Stimulated activated CD4-positive, alpha-beta T cell treated with anti-CD3 and anti-CD28 coated beads, Interleukin-1b, Interleukin-23, amount 100 ng/mL, for 48 hours (primary cell): Measurements from ENCODE around the gene UBXN1.
A peak's percentile ranks its signal among the peaks of the same experiment; 100 is the strongest.
"Not testable (repeated sequence)": the region's sequence is repeated elsewhere in the genome, so short reads cannot be mapped to it uniquely, and the experiment has no call there.

Experiments used
- DNase-seq: peaks from one replicate; pipeline ENCODE4 v3.0.0-alpha.2; 2020

UBXN1 gene

GRCh38 chr11:62708392-62708791 lies 29.5 kb upstream of the UBXN1 start:
- no peak for DNase-seq

- peak; percentile 19 for DNase-seq
These were observed 28.5 kb upstream of the UBXN1 start, which contains the start of the genes BSCL2 and GNG3 for GRCh38 chr11:62707277-62707861. Gene BSCL2, minus strand, starts transcription at chr11:62707424. Its CDS starts 229 bp downstream, at chr11:62707195. Gene GNG3, plus strand, starts transcription at chr11:62707676. Its CDS starts 620 bp downstream, at chr11:62708296.

- DNase-seq, result no peak
These were observed 28.0 kb upstream of the UBXN1 start for GRCh38 chr11:62706850-62707247.

- DNase-seq, result peak; percentile 93
These were observed 27.3 kb upstream of the UBXN1 start for GRCh38 chr11:62705880-62706849.

GRCh38 chr11:62705413-62705812 lies 26.5 kb upstream of the UBXN1 start:
- no peak for DNase-seq

GRCh38 chr11:62703921-62704320 lies 25.0 kb upstream of the UBXN1 start:
- DNase-seq, result not testable (repeated sequence)

GRCh38 chr11:62702246-62702645 lies 23.4 kb upstream of the UBXN1 start:
- DNase-seq, result no peak

- peak; percentile 65 for DNase-seq
These were observed 15.7 kb upstream of the UBXN1 start for GRCh38 chr11:62694455-62695167.

GRCh38 chr11:62693624-62694023 lies 14.8 kb upstream of the UBXN1 start:
- DNase-seq, result not testable (repeated sequence)

- no peak for DNase-seq
These were observed 10.7 kb upstream of the UBXN1 start, which contains the start of gene LRRN4CL for GRCh38 chr11:62689421-62690183. Gene LRRN4CL, minus strand, starts transcription at chr11:62689530. Its CDS starts 1,022 bp downstream, at chr11:62688508.

GRCh38 chr11:62688491-62688890 lies 9.6 kb upstream of the UBXN1 start:
- DNase-seq, result no peak

GRCh38 chr11:62687508-62688396 lies 8.9 kb upstream of the UBXN1 start:
- no peak for DNase-seq

- no peak for DNase-seq
These were observed 3.6 kb upstream of the UBXN1 start for GRCh38 chr11:62682518-62682917.

- peak; percentile 31 for DNase-seq
These were observed 2.0 kb upstream of the UBXN1 start for GRCh38 chr11:62680825-62681240.

- DNase-seq, result no peak
These were observed 472 bp downstream of the UBXN1 start for GRCh38 chr11:62678433-62678769.

GRCh38 chr11:62677714-62678113 lies 1.2 kb downstream of the UBXN1 start:
- no peak for DNase-seq

GRCh38 chr11:62677156-62677555 lies 1.7 kb downstream of the UBXN1 start:
- no peak for DNase-seq

- DNase-seq, result no peak
These were observed 2.2 kb downstream of the UBXN1 start for GRCh38 chr11:62676698-62677097.

- DNase-seq, result not testable (repeated sequence)
These were observed 3.5 kb downstream of the UBXN1 start for GRCh38 chr11:62675415-62675814.

GRCh38 chr11:62673196-62673525 lies 5.7 kb downstream of the UBXN1 start:
- no peak for DNase-seq

- peak; percentile 75 for DNase-seq
These were observed 7.1 kb downstream of the UBXN1 start, which contains the start of the genes LBHD1 and UQCC3 for GRCh38 chr11:62671608-62672389. Gene LBHD1, minus strand, starts transcription at chr11:62672267. Its CDS starts 2,236 bp downstream, at chr11:62670031. Gene UQCC3, plus strand, starts transcription at chr11:62671673. Its CDS starts 73 bp downstream, at chr11:62671746.
